Memory B cell (primary cell): Measurements from ENCODE around the gene CACNA2D4.
"Not testable (repeated sequence)": the region's sequence is repeated elsewhere in the genome, so short reads cannot be mapped to it uniquely, and the experiment has no call there.

Experiments used
- ATAC-seq: fragments of 150-1000 bp; cut with Tn5 transposase; 2 replicates; pipeline ENCODE4 v1.10.0; 2021; ENCODE audit warnings: low read depth, mild to moderate bottlenecking, moderate library complexity
- DNase-seq, 2 donors: peaks; one replicate each; pipeline ENCODE4 v3.0.0; 2022; ENCODE audit warnings: low spot score in 2 of 2
- H3K27ac Mint-ChIP-seq: one replicate; pipeline ENCODE4 v1.8.0; 2022; ENCODE audit warnings: mild to moderate bottlenecking, moderate library complexity, mixed read lengths
- H3K27me3 Mint-ChIP-seq: one replicate; pipeline ENCODE4 v1.8.0; 2022; ENCODE audit warnings: mixed read lengths
- H3K36me3 Mint-ChIP-seq: one replicate; pipeline ENCODE4 v1.8.0; 2022; ENCODE audit warnings: mild to moderate bottlenecking, mixed read lengths
- H3K4me1 Mint-ChIP-seq: one replicate; pipeline ENCODE4 v1.8.0; 2022; ENCODE audit warnings: mixed read lengths
- H3K4me3 Mint-ChIP-seq: one replicate; pipeline ENCODE4 v1.8.0; 2022; ENCODE audit warnings: mild to moderate bottlenecking, moderate library complexity, mixed read lengths
- H3K9me3 Mint-ChIP-seq: one replicate; pipeline ENCODE4 v1.8.0; 2022; ENCODE audit warnings: mixed read lengths

The CACNA2D4 gene, protein sequence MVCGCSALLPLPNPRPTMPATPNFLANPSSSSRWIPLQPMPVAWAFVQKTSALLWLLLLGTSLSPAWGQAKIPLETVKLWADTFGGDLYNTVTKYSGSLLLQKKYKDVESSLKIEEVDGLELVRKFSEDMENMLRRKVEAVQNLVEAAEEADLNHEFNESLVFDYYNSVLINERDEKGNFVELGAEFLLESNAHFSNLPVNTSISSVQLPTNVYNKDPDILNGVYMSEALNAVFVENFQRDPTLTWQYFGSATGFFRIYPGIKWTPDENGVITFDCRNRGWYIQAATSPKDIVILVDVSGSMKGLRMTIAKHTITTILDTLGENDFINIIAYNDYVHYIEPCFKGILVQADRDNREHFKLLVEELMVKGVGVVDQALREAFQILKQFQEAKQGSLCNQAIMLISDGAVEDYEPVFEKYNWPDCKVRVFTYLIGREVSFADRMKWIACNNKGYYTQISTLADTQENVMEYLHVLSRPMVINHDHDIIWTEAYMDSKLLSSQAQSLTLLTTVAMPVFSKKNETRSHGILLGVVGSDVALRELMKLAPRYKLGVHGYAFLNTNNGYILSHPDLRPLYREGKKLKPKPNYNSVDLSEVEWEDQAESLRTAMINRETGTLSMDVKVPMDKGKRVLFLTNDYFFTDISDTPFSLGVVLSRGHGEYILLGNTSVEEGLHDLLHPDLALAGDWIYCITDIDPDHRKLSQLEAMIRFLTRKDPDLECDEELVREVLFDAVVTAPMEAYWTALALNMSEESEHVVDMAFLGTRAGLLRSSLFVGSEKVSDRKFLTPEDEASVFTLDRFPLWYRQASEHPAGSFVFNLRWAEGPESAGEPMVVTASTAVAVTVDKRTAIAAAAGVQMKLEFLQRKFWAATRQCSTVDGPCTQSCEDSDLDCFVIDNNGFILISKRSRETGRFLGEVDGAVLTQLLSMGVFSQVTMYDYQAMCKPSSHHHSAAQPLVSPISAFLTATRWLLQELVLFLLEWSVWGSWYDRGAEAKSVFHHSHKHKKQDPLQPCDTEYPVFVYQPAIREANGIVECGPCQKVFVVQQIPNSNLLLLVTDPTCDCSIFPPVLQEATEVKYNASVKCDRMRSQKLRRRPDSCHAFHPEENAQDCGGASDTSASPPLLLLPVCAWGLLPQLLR

GRCh38 chr12:1918081-1918883 lies at the start of gene CACNA2D4:
Gene CACNA2D4 (minus strand): TSS chr12:1918652. CDS start chr12:1918473, 179 bp downstream.
- peaks cover 12% of the 10 kb centered on the region for H3K27me3 Mint-ChIP-seq
- peaks cover 38% of the 10 kb centered on the region for H3K4me1 Mint-ChIP-seq
- ATAC-seq = no peak
- no peaks in the 10 kb centered on the region for H3K9me3 Mint-ChIP-seq
- DNase-seq = peak in 1 of 2 donors; percentile 12
- peaks cover 8% of the 10 kb centered on the region for H3K36me3 Mint-ChIP-seq
- H3K4me3 Mint-ChIP-seq = peak within 1 kb of the TSS; percentile 99
- H3K27ac Mint-ChIP-seq = peak within 1 kb of the TSS; percentile 96

GRCh38 chr12:1966561-1967226 lies 48.2 kb upstream of the CACNA2D4 start:
- Mint-ChIP-seq H3K27me3 (no peaks in the 10 kb centered on the region), H3K27ac (no peak overlapping the region), H3K4me1 (no peaks in the 10 kb centered on the region), H3K9me3 (no peaks in the 10 kb centered on the region), H3K4me3 (no peak overlapping the region), H3K36me3 (peaks cover 16% of the 10 kb centered on the region)
- ATAC-seq = no peak
- no peak for DNase-seq

GRCh38 chr12:1965916-1966315 lies 47.5 kb upstream of the CACNA2D4 start:
- H3K4me1 Mint-ChIP-seq = no peaks in the 10 kb centered on the region
- no peak overlapping the region for H3K4me3 Mint-ChIP-seq
- peaks cover 24% of the 10 kb centered on the region for H3K36me3 Mint-ChIP-seq
- no peak overlapping the region for H3K27ac Mint-ChIP-seq
- H3K9me3 Mint-ChIP-seq = no peaks in the 10 kb centered on the region
- DNase-seq (no peak), ATAC-seq (no peak)
- no peaks in the 10 kb centered on the region for H3K27me3 Mint-ChIP-seq

- ATAC-seq (no peak), DNase-seq (no peak)
- Mint-ChIP-seq H3K36me3 (peaks cover 36% of the 10 kb centered on the region), H3K4me3 (no peak overlapping the region), H3K9me3 (peaks cover 4% of the 10 kb centered on the region), H3K27ac (peak overlapping the region; percentile 47), H3K4me1 (no peaks in the 10 kb centered on the region), H3K27me3 (no peaks in the 10 kb centered on the region)
Observed at GRCh38 chr12:1962051-1963020, 43.9 kb upstream of the CACNA2D4 start.

DNA sequence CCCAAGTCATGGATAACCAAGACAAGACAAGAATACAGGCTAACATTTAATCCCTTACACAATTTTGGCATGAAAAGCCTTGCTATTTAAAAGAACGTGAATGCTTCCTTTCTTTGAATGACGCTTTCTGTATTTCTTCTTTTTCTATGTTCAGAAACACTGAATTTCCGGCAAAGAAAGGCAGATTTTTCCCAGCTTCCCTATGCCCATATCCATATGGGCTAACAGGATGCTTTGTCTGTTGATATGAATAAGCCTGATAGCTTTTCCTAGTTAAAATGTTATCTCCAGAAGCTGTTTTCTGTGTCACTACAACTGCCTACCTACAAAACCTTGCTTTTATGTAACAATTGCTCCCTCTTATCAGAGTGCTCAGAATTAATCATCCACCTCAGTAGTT lies 38.3 kb upstream of the CACNA2D4 start:
- DNase-seq = no peak
- Mint-ChIP-seq H3K9me3 (peaks cover 4% of the 10 kb centered on the region), H3K36me3 (peaks cover 29% of the 10 kb centered on the region), H3K27ac (no peak overlapping the region), H3K27me3 (no peaks in the 10 kb centered on the region), H3K4me3 (no peak overlapping the region), H3K4me1 (no peaks in the 10 kb centered on the region)
- ATAC-seq = no peak

DNA sequence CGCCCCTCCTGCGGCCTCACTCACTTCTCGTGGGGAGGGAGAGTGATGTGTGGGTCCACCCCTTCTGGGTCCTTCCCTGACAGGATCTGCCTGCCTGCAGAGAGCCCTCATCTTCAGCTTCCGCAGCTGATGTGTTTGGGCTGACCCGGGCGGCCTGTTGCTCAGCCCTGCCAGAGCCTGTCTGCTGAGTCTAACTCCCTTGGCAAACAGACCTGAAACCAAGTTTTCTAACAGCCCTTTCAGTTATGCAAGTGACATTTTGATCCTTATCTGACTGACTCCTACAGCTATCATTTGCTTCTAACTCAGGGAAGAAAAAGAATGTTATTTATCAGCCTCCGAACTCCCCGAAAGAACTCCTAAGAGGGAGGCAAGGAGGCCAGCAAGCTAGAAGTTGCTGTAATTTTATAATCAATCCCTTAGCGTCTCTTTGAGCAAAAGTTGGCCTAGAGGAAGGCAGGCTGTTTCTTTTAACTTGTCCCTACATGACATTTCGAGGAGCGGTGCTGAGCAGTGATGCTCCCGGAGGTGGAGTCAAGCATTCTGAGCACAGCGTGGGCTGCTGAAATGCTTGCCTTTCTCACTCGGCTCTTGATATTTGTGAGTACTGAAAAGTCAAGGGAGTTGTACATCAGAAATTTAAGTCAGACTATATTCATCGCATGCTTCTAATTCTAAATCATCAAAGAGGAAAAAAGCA lies 31.5 kb upstream of the CACNA2D4 start:
- DNase-seq (no peak), ATAC-seq (no peak)
- no peaks in the 10 kb centered on the region for H3K27me3 Mint-ChIP-seq
- no peaks in the 10 kb centered on the region for H3K4me1 Mint-ChIP-seq
- H3K27ac Mint-ChIP-seq = no peak overlapping the region
- peaks cover 3% of the 10 kb centered on the region for H3K9me3 Mint-ChIP-seq
- H3K36me3 Mint-ChIP-seq = peaks cover 39% of the 10 kb centered on the region
- H3K4me3 Mint-ChIP-seq = no peak overlapping the region

GRCh38 chr12:1948883-1949282 lies 30.4 kb upstream of the CACNA2D4 start:
- ATAC-seq (no peak), DNase-seq (no peak)
- H3K36me3 Mint-ChIP-seq = peaks cover 47% of the 10 kb centered on the region
- peaks cover 3% of the 10 kb centered on the region for H3K9me3 Mint-ChIP-seq
- no peaks in the 10 kb centered on the region for H3K4me1 Mint-ChIP-seq
- peak overlapping the region; percentile 30 for H3K27ac Mint-ChIP-seq
- no peak overlapping the region for H3K4me3 Mint-ChIP-seq
- H3K27me3 Mint-ChIP-seq = no peaks in the 10 kb centered on the region

- Mint-ChIP-seq H3K4me3 (no peak overlapping the region), H3K27me3 (no peaks in the 10 kb centered on the region), H3K27ac (no peak overlapping the region), H3K36me3 (peaks cover 55% of the 10 kb centered on the region), H3K9me3 (peaks cover 3% of the 10 kb centered on the region), H3K4me1 (no peaks in the 10 kb centered on the region)
- ATAC-seq (no peak), DNase-seq (no peak)
Observed at GRCh38 chr12:1947081-1947480, 28.6 kb upstream of the CACNA2D4 start.

DNA sequence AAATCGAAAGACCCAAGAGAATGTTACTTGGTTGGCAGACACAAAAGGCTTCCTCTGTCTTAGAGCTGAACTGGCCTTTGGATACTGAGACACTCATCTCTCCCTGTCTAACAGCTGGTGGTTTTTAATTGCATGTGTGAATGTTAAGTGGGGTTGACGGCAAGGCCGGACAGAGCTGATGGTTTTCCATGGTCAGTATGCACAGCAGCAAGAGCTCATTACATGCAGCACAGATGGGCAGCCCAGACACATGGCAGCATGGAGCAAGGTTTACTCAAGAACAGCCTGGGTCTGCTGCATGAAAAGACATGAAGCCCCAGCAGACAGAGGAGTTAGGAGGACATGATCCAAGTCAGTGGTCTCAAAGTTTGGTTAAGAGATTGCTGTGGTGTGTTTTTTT lies 27.8 kb upstream of the CACNA2D4 start:
- H3K4me3 Mint-ChIP-seq = no peak overlapping the region
- no peak for ATAC-seq
- no peak for DNase-seq
- no peak overlapping the region for H3K27ac Mint-ChIP-seq
- H3K27me3 Mint-ChIP-seq = no peaks in the 10 kb centered on the region
- H3K9me3 Mint-ChIP-seq = peaks cover 3% of the 10 kb centered on the region
- no peaks in the 10 kb centered on the region for H3K4me1 Mint-ChIP-seq
- H3K36me3 Mint-ChIP-seq = peaks cover 54% of the 10 kb centered on the region

DNA sequence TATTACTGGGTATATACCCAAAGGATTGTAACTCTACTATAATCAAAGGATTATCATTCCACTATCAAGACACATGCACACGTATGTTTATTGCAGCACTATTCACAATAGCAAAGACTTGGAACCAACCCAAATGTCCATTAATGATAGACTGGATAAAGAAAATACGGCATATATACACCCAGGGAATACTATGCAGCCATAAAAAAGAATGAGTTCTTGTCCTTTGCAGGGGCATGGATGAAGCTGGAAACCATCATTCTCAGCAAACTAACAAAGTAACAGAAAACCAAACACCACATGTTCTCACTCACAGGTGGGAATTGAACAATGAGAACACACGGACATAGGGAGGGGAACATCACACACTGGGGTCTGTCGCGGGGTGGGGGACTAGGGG lies 27.1 kb upstream of the CACNA2D4 start:
- H3K9me3 Mint-ChIP-seq, H3K4me1 Mint-ChIP-seq, ATAC-seq, DNase-seq, H3K4me3 Mint-ChIP-seq, H3K27me3 Mint-ChIP-seq, H3K27ac Mint-ChIP-seq: not testable (repeated sequence)
- peaks cover 56% of the 10 kb centered on the region for H3K36me3 Mint-ChIP-seq

DNA sequence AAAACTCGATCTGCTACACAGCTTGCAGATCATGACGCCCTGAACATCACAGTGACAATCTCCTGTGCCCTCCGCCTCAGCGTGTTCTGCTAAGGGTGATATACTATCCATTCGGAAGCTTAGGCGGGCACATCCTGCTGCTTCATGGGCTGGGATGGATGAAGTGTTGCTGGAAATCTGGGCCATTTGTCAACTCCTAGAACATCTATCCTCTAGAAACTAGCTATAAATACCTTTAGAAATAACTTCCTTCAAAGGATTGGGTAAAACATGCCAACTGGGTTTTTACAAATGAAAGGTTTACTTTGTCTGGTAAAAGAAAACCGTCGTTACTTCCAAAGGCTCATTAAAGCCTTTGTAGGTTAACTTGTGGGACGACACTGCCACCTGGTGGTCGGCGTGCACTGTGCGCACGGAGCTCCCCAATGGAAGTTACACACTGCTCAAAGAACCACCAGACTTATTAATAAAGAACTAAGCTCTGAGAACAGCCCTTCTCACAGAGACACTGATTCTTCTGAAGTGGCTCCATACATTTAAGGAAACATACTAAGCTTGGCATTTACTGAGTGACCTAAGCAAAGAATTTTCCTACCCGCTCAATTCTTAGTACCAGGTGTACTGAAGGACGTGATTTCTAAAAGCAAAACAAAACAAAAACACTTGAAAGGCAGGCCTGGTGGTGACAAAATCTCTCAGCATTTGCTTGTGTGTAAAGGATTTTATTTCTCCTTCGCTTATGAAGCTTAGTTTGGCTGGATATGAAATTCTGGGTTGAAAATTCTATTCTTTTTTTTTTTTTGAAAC lies 21.6 kb upstream of the CACNA2D4 start:
- H3K36me3 Mint-ChIP-seq = peaks cover 28% of the 10 kb centered on the region
- no peaks in the 10 kb centered on the region for H3K4me1 Mint-ChIP-seq
- peak; percentile 88 for DNase-seq
- peak; percentile 99 for ATAC-seq
- no peak overlapping the region for H3K4me3 Mint-ChIP-seq
- H3K9me3 Mint-ChIP-seq = no peaks in the 10 kb centered on the region
- H3K27ac Mint-ChIP-seq = no peak overlapping the region
- H3K27me3 Mint-ChIP-seq = no peaks in the 10 kb centered on the region
